ENCODE data around the gene DYRK2.

DYRK2 gene

GRCh38 chr12:67630373-67631088 is 18.0 kb upstream of the DYRK2 start:
- TF ChIP-seq ZBTB7A (IDR thresholded peaks at IDR 0.05; ENCODE audit: low read depth) (no peak), TAF1 (IDR thresholded peaks at IDR 0.05; ENCODE audit: low read depth) (no peak), TCF12 (IDR thresholded peaks at IDR 0.05; ENCODE audit: low read depth) (0 out of 2 replicates have a peak, but pooled peaks have one; percentile 62), TEAD4 (IDR thresholded peaks at IDR 0.05) (peak; percentile 37; the same call in 1 of the 2 replicates), CEBPB (IDR thresholded peaks at IDR 0.05) (no peak), YY1 (IDR thresholded peaks at IDR 0.05; ENCODE audit: low read depth) (no peak), RAD21 (IDR thresholded peaks at IDR 0.05; ENCODE audit: low read depth) (peak; percentile 17; the same call in 1 of the 2 replicates), EGR1 (IDR thresholded peaks at IDR 0.05) (no peak), NFIC (IDR thresholded peaks at IDR 0.05) (peak; percentile 40; the same call in 1 of the 2 replicates), CREB1 (IDR thresholded peaks at IDR 0.05; ENCODE audit: low read depth) (no peak), FOXM1 (IDR thresholded peaks at IDR 0.05; ENCODE audit: borderline replicate concordance, low read depth) (no peak), EP300 (IDR thresholded peaks at IDR 0.05; ENCODE audit: borderline replicate concordance) (peak; percentile 65; the same call in 1 of the 2 replicates)
- TF ChIP-seq, protein P1, sequence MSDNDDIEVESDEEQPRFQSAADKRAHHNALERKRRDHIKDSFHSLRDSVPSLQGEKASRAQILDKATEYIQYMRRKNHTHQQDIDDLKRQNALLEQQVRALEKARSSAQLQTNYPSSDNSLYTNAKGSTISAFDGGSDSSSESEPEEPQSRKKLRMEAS (IDR thresholded peaks at IDR 0.05), result peak; percentile 41
- TF ChIP-seq, protein P2, sequence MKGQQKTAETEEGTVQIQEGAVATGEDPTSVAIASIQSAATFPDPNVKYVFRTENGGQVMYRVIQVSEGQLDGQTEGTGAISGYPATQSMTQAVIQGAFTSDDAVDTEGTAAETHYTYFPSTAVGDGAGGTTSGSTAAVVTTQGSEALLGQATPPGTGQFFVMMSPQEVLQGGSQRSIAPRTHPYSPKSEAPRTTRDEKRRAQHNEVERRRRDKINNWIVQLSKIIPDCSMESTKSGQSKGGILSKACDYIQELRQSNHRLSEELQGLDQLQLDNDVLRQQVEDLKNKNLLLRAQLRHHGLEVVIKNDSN (IDR thresholded peaks at IDR 0.05), result no peak
- TF ChIP-seq, protein P3, sequence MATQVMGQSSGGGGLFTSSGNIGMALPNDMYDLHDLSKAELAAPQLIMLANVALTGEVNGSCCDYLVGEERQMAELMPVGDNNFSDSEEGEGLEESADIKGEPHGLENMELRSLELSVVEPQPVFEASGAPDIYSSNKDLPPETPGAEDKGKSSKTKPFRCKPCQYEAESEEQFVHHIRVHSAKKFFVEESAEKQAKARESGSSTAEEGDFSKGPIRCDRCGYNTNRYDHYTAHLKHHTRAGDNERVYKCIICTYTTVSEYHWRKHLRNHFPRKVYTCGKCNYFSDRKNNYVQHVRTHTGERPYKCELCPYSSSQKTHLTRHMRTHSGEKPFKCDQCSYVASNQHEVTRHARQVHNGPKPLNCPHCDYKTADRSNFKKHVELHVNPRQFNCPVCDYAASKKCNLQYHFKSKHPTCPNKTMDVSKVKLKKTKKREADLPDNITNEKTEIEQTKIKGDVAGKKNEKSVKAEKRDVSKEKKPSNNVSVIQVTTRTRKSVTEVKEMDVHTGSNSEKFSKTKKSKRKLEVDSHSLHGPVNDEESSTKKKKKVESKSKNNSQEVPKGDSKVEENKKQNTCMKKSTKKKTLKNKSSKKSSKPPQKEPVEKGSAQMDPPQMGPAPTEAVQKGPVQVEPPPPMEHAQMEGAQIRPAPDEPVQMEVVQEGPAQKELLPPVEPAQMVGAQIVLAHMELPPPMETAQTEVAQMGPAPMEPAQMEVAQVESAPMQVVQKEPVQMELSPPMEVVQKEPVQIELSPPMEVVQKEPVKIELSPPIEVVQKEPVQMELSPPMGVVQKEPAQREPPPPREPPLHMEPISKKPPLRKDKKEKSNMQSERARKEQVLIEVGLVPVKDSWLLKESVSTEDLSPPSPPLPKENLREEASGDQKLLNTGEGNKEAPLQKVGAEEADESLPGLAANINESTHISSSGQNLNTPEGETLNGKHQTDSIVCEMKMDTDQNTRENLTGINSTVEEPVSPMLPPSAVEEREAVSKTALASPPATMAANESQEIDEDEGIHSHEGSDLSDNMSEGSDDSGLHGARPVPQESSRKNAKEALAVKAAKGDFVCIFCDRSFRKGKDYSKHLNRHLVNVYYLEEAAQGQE (IDR thresholded peaks at IDR 0.05; ENCODE audit: low read depth), result no peak

GRCh38 chr12:67632005-67632404 is 16.5 kb upstream of the DYRK2 start:
- TF ChIP-seq, protein P2 (IDR thresholded peaks at IDR 0.05), result no peak
- no peak for TF ChIP-seq TEAD4 (IDR thresholded peaks at IDR 0.05)
- TF ChIP-seq TCF12 (IDR thresholded peaks at IDR 0.05; ENCODE audit: low read depth), result no peak
- no peak for TF ChIP-seq EGR1 (IDR thresholded peaks at IDR 0.05)
- TF ChIP-seq, protein P3 (IDR thresholded peaks at IDR 0.05; ENCODE audit: low read depth), result no peak
- no peak for TF ChIP-seq CREB1 (IDR thresholded peaks at IDR 0.05; ENCODE audit: low read depth)
- TF ChIP-seq YY1 (IDR thresholded peaks at IDR 0.05; ENCODE audit: low read depth), result no peak
- no peak for TF ChIP-seq TAF1 (IDR thresholded peaks at IDR 0.05; ENCODE audit: low read depth)
- no peak for TF ChIP-seq FOXM1 (IDR thresholded peaks at IDR 0.05; ENCODE audit: borderline replicate concordance, low read depth)
- TF ChIP-seq, protein P1 (IDR thresholded peaks at IDR 0.05), result no peak
- TF ChIP-seq EP300 (IDR thresholded peaks at IDR 0.05; ENCODE audit: borderline replicate concordance), result no peak
- no peak for TF ChIP-seq NFIC (IDR thresholded peaks at IDR 0.05)
- no peak for TF ChIP-seq ZBTB7A (IDR thresholded peaks at IDR 0.05; ENCODE audit: low read depth)
- no peak for TF ChIP-seq RAD21 (IDR thresholded peaks at IDR 0.05; ENCODE audit: low read depth)
- TF ChIP-seq CEBPB (IDR thresholded peaks at IDR 0.05), result no peak

DNA sequence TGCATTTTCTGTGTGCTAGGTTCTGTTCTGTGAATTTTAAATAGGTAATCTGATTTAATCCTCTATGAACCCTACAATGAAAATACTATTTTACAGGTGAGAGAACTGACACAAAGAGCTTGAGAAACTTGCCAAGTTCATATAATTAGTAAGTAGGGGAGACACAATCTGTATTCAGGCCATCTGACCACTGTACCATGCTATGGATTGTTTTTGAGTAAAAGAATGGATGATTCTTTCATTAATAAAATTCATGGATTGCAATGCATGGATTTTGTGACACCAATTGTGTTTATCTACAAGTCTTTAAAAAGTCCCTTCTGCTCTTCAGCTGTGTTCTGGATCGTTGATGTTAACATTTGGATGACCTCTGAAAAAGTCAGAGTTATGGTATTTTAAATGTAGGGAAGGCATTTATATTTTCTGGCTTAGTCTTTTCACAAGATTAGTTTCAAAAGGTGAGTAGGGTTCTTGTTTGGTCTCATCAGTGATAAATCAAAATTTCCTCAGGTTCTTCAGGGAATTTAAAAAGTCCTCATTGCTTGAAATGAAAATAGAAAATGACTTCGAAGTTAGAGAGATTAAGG is 15.4 kb upstream of the DYRK2 start:
- TF ChIP-seq NFIC (IDR thresholded peaks at IDR 0.05), result peak; percentile 88
- peak; percentile 69 for TF ChIP-seq TCF12 (IDR thresholded peaks at IDR 0.05; ENCODE audit: low read depth)
- peak; percentile 84 for TF ChIP-seq EP300 (IDR thresholded peaks at IDR 0.05; ENCODE audit: borderline replicate concordance)
- TF ChIP-seq RAD21 (IDR thresholded peaks at IDR 0.05; ENCODE audit: low read depth), result no peak
- peak; percentile 75; the same call in 1 of the 2 replicates for TF ChIP-seq FOXM1 (IDR thresholded peaks at IDR 0.05; ENCODE audit: borderline replicate concordance, low read depth)
- peak; percentile 53 for TF ChIP-seq TEAD4 (IDR thresholded peaks at IDR 0.05)

DNA sequence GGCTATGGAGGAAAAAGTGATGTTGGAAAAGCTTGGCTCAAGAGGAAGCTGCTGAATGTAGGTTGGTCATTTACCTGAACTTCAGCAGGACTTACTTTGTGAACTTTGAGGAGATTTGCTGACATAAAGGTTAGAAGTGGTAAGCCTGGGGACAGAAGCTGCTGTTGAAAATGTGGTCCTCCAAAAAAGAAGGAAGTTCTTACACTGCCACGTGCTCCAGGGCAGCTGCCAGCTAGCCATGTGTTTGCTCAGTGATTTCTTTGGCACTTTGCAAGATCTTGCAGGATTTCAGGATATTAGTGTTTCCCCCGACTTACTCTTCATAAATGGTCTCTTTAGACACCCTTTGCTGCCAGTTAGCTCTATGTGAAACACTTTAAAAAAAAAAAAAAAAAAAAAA is 14.8 kb upstream of the DYRK2 start:
- TF ChIP-seq, protein P1 (IDR thresholded peaks at IDR 0.05), result peak; percentile 93
- TF ChIP-seq TEAD4 (IDR thresholded peaks at IDR 0.05) (no peak), TAF1 (IDR thresholded peaks at IDR 0.05; ENCODE audit: low read depth) (no peak), ZBTB7A (IDR thresholded peaks at IDR 0.05; ENCODE audit: low read depth) (no peak), YY1 (IDR thresholded peaks at IDR 0.05; ENCODE audit: low read depth) (no peak)
- TF ChIP-seq, protein P3 (IDR thresholded peaks at IDR 0.05; ENCODE audit: low read depth), result no peak

Measured in Ishikawa (cell line).